Measurements from ENCODE around the gene FABP3. TPM values are rescaled to one million over a fixed set of nuclear protein-coding genes. Genes with fewer than 3 reads are reported as not detected.

FABP3 gene
- total RNA-seq, 1 donor from 2014 or later, result 21.7 TPM

GRCh38 chr1:31399976-31400375 lies 27.1 kb upstream of the FABP3 start:
- no peak for DNase-seq (ENCODE audit: low read depth)
- H3K4me3 ChIP-seq (ENCODE audit: low read depth, low read length), result no peak overlapping the region
- TF ChIP-seq CTCF (conservative IDR thresholded peaks at IDR 0.05; ENCODE audit: low read depth, low read length), result no peak

GRCh38 chr1:31398246-31398645 lies 25.4 kb upstream of the FABP3 start:
- DNase-seq (ENCODE audit: low read depth), result no peak
- H3K4me3 ChIP-seq (ENCODE audit: low read depth, low read length), result no peak overlapping the region
- no peak for TF ChIP-seq CTCF (conservative IDR thresholded peaks at IDR 0.05; ENCODE audit: low read depth, low read length)

DNA sequence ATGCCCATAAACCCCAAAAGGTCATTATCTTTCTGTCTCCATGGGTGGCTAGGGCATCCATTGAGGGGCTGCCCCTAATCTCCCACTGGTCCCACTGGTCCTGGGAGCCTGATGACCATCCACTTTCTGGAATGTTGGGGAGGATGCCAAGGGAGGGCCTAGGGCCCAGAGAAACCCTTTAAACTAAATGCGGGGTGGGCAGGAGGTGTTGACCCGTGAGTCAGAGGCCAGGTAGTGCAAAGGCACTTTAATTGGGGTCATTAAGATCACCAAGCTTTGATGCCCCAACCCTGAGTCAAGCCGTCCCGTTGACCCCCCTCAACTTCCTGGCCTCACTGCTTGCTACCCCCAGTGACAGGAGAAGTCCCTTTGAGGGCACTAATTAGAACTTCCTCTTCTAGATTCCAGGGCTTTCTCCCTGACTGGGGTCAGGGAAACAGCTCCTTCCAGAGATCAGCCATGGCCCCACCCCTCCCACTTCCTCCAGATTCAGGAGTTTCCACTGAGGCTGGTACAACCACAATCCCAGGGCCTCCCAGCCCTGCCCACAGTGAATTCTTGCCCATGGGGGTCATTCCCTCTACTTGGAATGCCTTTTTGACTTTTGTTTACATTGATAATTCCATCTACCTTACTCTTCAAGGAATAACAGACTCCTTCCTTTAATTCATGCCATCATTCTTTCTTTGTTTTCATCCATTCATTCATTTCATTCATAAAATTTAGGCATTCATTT lies 24.7 kb upstream of the FABP3 start:
- no peak for TF ChIP-seq CTCF (conservative IDR thresholded peaks at IDR 0.05; ENCODE audit: low read depth, low read length)
- DNase-seq (ENCODE audit: low read depth), result no peak

DNA sequence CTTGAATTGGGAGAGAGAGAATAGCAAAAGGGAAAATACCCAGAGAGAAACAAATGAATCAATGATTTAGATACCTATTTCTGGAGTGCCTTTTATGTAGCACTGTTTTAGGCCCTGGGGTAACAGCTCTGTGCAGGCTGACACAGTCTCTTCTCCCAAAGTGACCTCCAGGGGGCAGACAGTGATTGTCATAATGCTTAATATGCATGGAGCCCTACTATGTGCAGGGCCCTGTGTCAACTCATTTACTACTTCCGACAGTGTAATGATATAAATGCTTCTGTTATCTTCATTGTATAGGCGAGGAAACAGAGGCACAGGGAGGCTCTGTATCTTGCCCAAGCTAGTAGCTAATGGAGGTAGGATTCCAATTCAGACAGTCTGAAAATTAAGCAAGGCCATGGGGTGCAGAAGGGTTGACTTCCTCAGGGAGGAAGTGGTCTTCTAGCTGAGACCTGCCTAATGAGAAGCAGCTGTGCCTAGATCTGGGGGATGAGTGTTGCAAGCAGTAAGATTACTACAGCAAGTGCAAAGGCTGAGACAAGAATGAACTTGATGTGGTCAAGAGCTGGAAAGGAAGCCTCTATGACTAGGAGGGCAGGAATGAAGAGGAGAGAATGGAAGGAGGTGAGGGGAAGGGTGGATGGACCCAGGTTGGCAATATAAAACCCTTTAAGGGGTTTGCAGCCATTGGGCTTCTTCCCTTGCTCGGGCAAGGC lies 23.9 kb upstream of the FABP3 start:
- no peak for DNase-seq (ENCODE audit: low read depth)
- peak; percentile 57 for TF ChIP-seq CTCF (conservative IDR thresholded peaks at IDR 0.05; ENCODE audit: low read depth, low read length)
- no peak overlapping the region for H3K4me3 ChIP-seq (ENCODE audit: low read depth, low read length)

More for the DNA sequence above, 24.7 kb upstream of the FABP3 start:
- H3K4me3 ChIP-seq (ENCODE audit: low read depth, low read length), result no peak overlapping the region

GRCh38 chr1:31394584-31395193 lies 21.8 kb upstream of the FABP3 start:
- DNase-seq (ENCODE audit: low read depth), result no peak
- peak overlapping the region; percentile 42 for H3K4me3 ChIP-seq (ENCODE audit: low read depth, low read length)

GRCh38 chr1:31393463-31393862 lies 20.6 kb upstream of the FABP3 start:
- no peak for TF ChIP-seq CTCF (conservative IDR thresholded peaks at IDR 0.05; ENCODE audit: low read depth, low read length)
- DNase-seq (ENCODE audit: low read depth), result no peak
- H3K4me3 ChIP-seq (ENCODE audit: low read depth, low read length), result no peak overlapping the region

More at GRCh38 chr1:31394584-31395193, 21.8 kb upstream of the FABP3 start:
- TF ChIP-seq CTCF (conservative IDR thresholded peaks at IDR 0.05; ENCODE audit: low read depth, low read length), result peak; percentile 93

Data from epithelial cell of proximal tubule (primary cell).